Mucosa of descending colon (tissue), 3 donors: ENCODE measurements around the gene DAZL. TPM values are rescaled to one million over a fixed set of nuclear protein-coding genes. Genes with fewer than 3 reads are reported as not detected.
A peak's percentile ranks its signal among the peaks of the same experiment; 100 is the strongest.

Experiments
- ATAC-seq: fragments of 200-7000 bp; cut with Tn5 transposase; one replicate; pipeline ENCODE4 v1.9.1; 2020; ENCODE audit warnings: mild to moderate bottlenecking, moderate library complexity
- DNase-seq, 3 donors: peaks; one replicate each; pipeline ENCODE4 v3.0.0-alpha.2; 2020
- H3K36me3 ChIP-seq: fragments of 200-600 bp; one replicate; pipeline ENCODE4 v1.8.0; 2021; ENCODE audit warnings: low read depth, mild to moderate bottlenecking
- H3K4me1 ChIP-seq: fragments of 200-600 bp; one replicate; pipeline ENCODE4 v1.8.0; 2021; ENCODE audit warnings: low read depth, mild to moderate bottlenecking
- H3K4me3 ChIP-seq: fragments of 200-600 bp; one replicate; pipeline ENCODE4 v1.8.0; 2021; ENCODE audit warnings: mild to moderate bottlenecking
- H3K9me3 ChIP-seq: fragments of 200-600 bp; one replicate; pipeline ENCODE4 v1.8.0; 2021; ENCODE audit warnings: mild to moderate bottlenecking
- CTCF ChIP-seq: fragments of 200-600 bp; IDR thresholded peaks from one replicate; pipeline ENCODE4 v1.8.0; 2022; ENCODE audit warnings: antibody characterized with exemption, mild to moderate bottlenecking
- intact Hi-C, 2 donors: fragments of 100-400 bp; cut with DNase I in 1 of 2; cut with micrococcal nuclease in 1 of 2; formaldehyde crosslinking; loops; one replicate each; pipeline versions ENCODE4 v1.11.0 to v1.11.1; 2022; cut with DNase I, micrococcal nuclease
- total RNA-seq, 3 donors: library from RNA; stranded (reverse); fragmentation: NEBNext Ultra II Directional in 2 of 3; extraction: Animal tissue kit (Norgen Biotek cat#: 25700) in 2 of 3; gene quantifications; one replicate each; pipeline versions ENCODE4 v1.2.1 to v1.2.4, GENCODE V29; 2021 to 2023
- donor health status: DM: no; HTN: no; CAD: no; lungs with moderate emphysema.
- donor health status: DM: no; HTN: no; CAD: no.
- donor health status: DM: no; HTN: yes; CAD: no.

DAZL gene
- total RNA-seq, 3 donors from 2014 or later, result 0.22 TPM; not detected in 2

- no peak overlapping the region for H3K4me3 ChIP-seq
- intact Hi-C loops, result no loop called here
- H3K4me1 ChIP-seq, result no peaks in the 10 kb centered on the region
- no peaks in the 10 kb centered on the region for H3K9me3 ChIP-seq
- ATAC-seq, result no peak
- H3K36me3 ChIP-seq, result no peaks in the 10 kb centered on the region
- no peak for DNase-seq
- TF ChIP-seq CTCF, result no peak
Observed at GRCh38 chr3:16583551-16583950, 21.7 kb downstream of the DAZL start.

- Histone ChIP-seq H3K4me1 (no peaks in the 10 kb centered on the region), H3K4me3 (no peak overlapping the region), H3K9me3 (no peaks in the 10 kb centered on the region), H3K36me3 (no peaks in the 10 kb centered on the region)
- ATAC-seq (peak; percentile 76), DNase-seq (no peak)
- TF ChIP-seq CTCF, result no peak
- intact Hi-C loops, result no loop called here
Observed at GRCh38 chr3:16570113-16570512, 35.1 kb downstream of the DAZL start.

GRCh38 chr3:16568532-16568931 lies 36.7 kb downstream of the DAZL start:
- H3K4me1 ChIP-seq, result no peaks in the 10 kb centered on the region
- TF ChIP-seq CTCF, result no peak
- no peaks in the 10 kb centered on the region for H3K9me3 ChIP-seq
- no peaks in the 10 kb centered on the region for H3K36me3 ChIP-seq
- ATAC-seq (no peak), DNase-seq (no peak)
- no peak overlapping the region for H3K4me3 ChIP-seq
- intact Hi-C loops, result no loop called here

- intact Hi-C loops, result no loop called here
- Histone ChIP-seq H3K36me3 (no peaks in the 10 kb centered on the region), H3K9me3 (no peaks in the 10 kb centered on the region), H3K4me3 (no peak overlapping the region), H3K4me1 (no peaks in the 10 kb centered on the region)
- TF ChIP-seq CTCF, result no peak
- ATAC-seq (no peak), DNase-seq (no peak)
Observed at GRCh38 chr3:16568115-16568514, 37.1 kb downstream of the DAZL start.

GRCh38 chr3:16559653-16560365 lies 45.4 kb downstream of the DAZL start:
- Histone ChIP-seq H3K4me3 (no peak overlapping the region), H3K36me3 (no peaks in the 10 kb centered on the region), H3K9me3 (no peaks in the 10 kb centered on the region), H3K4me1 (no peaks in the 10 kb centered on the region)
- DNase-seq, result no peak
- intact Hi-C loops, result loop anchor here in 1 of 2 donors (10.0 kb wide), 1 partner anchor 265 kb away; no protein-coding TSS in a partner anchor
- TF ChIP-seq CTCF, result no peak
- ATAC-seq, result no peak

GRCh38 chr3:16554126-16554525 lies 51.1 kb downstream of the DAZL start:
- TF ChIP-seq CTCF, result no peak
- H3K4me1 ChIP-seq, result no peaks in the 10 kb centered on the region
- ATAC-seq, result no peak

More at GRCh38 chr3:16554126-16554525, 51.1 kb downstream of the DAZL start:
- intact Hi-C loops, result loop anchor here (5.0 to 10.0 kb wide), 2 partner anchors 259 to 267 kb away; no protein-coding TSS in a partner anchor
- no peak for DNase-seq
- H3K4me3 ChIP-seq, result no peak overlapping the region
- no peaks in the 10 kb centered on the region for H3K36me3 ChIP-seq
- no peaks in the 10 kb centered on the region for H3K9me3 ChIP-seq
